GM12892 (cell line): ENCODE results near the gene WDFY3.

Experiments
- POLR2A ChIP-seq: IDR thresholded peaks from 2 replicates; pipeline ENCODE4 v1.6.1; 2011; ENCODE audit warnings: low read depth, low read length, control low read depth
- POLR2AphosphoS5 ChIP-seq: IDR thresholded peaks from 2 replicates; pipeline ENCODE4 v1.6.1; 2011; ENCODE audit warnings: low read depth, low read length, control low read depth
- TAF1 ChIP-seq: IDR thresholded peaks from 2 replicates; pipeline ENCODE4 v1.6.1; 2011; ENCODE audit warnings: low read depth, mild to moderate bottlenecking, control low read depth, low read length, borderline replicate concordance

GRCh38 chr4:84753321-84753972, 213.0 kb downstream of the WDFY3 start:
- TF ChIP-seq POLR2A (no peak), TAF1 (no peak), POLR2AphosphoS5 (no peak)
